GM18517 (cell line): ENCODE data around the gene XXYLT1.
"Not testable (repeated sequence)": the region's sequence is repeated elsewhere in the genome, so short reads cannot be mapped to it uniquely, and the experiment has no call there.

Experiments
- ATAC-seq: cut with Tn5 transposase; IDR thresholded peaks from one replicate; pipeline ENCODE4 v1.9.1; 2021; ENCODE audit warnings: mild to moderate bottlenecking, moderate library complexity; ENCODE audit not compliant: unreplicated experiment

The XXYLT1 gene

DNA sequence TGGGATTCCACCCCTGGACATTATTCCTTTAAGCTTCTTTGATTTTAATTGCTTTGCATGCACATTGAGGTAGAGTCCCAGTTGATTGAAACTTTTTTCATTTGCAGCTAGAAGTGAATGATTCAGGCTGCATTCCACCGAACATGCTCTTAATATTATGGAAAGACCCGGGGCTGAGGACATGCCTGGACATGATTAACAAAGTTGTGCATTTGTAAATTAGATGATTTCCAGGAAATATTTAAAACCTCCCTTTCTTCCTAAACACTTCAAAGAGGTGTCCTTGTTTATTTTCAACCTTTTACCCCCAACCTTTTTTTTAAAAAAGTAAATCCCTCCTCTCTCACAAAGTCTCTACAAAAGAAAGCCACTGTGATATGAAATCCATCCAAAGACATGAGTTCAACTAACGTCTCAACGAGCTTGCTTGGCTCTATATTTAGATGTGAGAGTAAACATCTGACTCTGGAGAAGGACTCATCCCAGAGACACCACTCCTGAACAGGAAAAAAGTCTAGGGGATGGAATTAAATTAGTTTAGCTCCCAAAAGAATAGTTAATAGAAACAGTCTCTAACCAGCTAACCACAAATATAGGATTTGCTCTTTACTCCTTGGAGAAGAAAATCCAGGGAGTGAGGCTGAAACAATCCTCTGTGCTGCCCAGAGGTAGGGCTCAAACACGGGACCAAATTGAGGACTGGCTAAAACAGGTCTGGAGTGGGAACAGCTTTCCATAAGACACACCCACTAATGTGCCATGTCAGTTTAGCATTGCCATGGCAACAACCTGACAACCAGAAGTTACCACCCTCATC lies 83.1 kb downstream of the XXYLT1 start:
- no peak for ATAC-seq

DNA sequence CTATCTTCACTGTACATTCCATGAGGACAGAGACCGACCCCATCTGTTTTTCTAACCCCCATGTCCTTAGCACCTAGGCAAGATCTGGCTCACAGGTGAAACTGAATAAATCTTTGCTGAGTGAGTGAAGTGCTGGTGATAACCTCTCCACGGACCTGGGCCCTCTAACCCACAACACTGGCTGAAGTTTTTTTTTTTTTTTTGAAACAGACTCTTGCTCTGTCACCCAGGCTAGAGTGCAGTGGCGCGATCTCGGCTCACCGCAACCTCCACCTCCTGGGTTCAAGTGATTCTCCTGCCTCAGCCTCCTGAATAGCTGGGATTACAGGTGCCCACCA lies 84.3 kb downstream of the XXYLT1 start:
- ATAC-seq = not testable (repeated sequence)

DNA sequence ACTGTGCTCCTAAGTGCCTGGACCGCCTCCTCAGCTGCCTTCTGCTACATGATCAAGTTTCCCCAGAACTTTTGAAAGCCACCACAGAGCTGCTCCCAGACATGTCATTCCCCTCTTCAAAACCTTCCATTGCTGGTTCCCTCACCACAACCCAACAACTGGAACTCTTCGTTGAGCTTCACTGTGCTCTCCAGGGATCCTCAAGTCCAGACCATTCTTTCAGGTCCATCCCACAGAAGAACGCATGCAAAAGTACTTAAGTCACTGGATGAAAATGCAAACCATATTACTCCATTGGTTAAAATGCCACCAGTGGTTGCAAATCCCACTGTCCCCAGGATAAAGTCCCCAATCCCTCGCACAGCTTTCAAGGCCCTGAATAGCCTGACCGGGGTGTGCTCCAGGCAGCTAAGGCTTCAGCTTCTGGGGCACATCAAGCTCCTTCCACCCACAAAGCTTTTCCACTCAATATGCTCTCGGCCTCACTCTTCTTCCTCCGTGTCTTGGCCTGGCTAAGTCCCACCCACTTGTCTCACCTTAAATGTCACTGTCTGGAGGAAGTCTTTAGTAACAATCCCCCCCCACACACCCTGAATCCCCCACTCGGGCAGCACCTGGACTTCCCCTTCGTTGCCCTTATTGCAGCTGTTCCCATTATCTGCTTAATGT lies 84.8 kb downstream of the XXYLT1 start:
- no peak for ATAC-seq

DNA sequence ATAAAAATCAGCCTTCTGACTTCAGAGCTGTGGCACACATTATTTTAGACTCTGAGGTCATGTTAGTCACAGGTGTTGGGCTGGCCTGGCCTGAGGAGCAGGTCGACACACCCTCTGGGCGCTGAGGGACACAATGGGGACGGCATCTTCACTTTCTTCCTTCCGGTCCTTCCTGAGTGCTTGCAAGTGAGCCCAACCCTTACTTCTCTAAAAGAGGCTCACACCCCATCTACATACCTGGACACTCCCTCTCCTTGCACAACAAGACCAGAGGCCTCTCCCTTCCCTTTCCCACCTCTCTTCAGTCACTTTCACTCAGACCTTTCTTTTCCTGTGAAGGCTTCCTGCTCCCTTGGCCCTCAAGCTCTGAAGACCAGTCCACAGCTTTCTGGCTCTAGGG lies 85.4 kb downstream of the XXYLT1 start:
- ATAC-seq = no peak

DNA sequence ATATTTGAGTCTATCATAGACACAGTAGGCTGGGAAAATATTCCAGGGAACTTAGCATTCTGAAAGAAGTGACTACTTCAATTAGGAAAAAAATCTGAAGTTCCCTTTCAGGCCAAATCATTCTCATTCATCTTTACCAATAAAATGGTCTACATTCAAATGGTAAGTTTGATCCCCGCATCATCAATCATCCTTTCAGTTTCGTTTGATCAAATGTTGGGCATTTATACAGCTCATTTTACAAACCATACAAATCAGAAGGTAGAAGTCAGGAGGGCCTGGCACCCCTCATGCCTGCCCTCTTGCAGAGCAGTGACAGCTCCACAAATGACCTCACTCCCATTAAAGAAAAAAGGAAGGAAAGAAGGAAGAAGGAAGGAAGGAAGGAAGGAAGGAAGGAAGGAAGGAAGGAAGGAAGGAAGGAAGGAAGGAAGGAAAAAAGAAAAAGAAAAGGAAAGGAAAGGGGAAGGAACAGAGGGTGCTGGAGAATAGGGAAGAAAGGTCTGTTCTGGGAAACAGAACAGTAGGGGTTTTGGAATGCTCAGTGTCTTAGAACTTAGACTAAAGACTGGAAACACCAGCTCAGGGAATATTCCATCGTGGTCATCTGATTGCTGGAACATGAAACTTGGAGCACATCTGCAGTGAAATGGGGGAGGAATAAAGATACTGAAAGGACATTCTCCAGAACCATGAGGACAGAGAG lies 86.1 kb downstream of the XXYLT1 start:
- no peak for ATAC-seq

DNA sequence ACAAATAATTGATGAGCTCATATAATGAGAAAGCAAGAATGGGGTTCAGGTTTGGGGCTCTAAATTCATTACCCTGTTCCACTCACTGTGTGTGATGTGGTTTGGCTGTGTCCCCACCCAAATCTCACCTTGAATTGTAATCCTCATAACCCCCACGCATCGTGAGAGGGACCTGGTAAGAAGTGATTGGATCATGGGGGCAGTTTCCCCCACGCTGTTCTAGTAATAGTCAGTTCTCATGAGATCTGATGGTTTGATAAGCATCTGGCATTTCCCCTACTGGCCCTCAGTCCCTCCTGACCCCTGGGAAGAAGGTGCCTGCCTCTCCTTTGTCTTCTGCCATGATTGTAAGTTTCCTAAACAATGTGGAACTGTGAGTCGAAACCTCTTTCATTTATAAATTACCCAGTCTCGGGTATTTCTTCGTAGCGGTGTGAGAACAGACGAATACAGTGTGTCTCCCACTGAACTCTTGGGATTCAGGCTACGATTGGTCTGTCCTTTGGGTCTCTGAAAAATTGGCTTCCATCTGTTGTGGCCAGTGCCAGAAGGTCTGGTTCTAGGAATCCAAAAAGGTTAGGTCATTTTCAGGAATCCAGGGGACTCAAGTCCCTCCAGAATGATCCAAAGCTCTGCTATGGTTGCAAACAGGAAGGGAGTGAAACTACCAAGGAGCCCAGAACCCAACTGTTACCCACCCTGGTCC lies 87.7 kb downstream of the XXYLT1 start:
- ATAC-seq = no peak

DNA sequence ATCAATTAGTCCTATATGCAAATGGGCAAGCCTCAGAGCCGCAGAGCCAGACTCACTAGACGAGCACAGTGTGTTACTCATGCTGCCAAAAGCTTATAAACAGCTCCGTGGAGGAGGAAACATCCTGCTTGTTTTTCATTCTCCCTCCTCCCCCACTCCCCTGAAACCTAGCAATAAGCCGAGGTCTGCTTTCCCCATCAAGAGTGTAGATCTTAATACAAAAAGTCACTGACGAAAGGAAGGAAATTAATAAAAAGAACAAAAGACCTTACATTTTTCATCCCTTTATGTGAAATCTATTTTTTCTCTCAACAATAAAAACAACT lies 88.5 kb downstream of the XXYLT1 start:
- no peak for ATAC-seq

DNA sequence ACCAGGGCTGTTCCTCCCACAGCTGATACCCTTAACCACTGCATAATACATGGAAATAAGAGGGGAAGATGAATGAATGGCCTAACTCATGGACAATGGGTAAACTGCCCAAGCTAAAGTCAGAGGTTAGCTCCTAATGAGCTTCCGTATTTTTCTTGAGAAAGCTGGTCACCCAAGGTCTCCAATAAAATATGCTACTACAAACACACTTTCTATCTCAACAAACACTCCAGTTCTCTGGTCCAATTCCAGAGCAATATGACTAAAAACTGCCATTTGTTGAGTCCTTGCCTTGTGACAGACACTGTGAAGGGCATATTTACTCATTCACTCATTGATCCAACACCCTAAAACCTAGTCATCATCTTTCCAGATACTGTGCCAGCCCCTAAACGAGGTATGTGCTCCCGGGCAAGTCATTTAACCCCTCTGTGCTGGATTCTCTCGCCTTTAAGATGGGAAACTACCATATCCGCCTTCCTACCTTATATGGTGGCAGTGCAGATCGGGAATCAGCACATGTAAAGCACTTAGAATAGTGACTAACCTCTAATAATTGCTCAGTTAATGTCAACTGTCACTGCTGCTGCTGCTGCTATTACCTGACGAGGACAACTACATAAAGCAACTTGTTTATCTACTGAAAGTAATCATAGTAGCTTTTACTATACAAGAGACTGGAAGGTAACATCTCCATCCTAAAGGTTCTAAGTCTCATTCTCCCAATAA lies 89.1 kb downstream of the XXYLT1 start:
- no peak for ATAC-seq

DNA sequence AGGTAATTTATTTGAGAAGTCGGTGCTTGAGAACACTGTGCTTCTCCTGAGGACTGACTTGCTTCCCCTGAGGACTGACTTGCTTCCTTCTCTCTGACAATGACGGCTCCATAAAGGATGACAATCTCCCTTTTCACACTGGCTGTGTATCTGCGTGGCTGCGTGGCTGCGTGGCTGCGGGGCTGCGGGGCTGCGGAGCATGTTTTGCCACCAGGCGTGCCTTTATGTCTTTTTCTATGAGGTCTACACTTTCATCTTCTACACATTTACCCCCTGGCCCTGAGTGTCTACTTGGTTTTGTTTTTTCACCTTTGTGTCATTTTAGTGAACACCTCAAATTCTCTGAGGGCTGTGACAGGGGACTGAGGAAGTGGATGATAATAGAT lies 89.9 kb downstream of the XXYLT1 start:
- no peak for ATAC-seq

DNA sequence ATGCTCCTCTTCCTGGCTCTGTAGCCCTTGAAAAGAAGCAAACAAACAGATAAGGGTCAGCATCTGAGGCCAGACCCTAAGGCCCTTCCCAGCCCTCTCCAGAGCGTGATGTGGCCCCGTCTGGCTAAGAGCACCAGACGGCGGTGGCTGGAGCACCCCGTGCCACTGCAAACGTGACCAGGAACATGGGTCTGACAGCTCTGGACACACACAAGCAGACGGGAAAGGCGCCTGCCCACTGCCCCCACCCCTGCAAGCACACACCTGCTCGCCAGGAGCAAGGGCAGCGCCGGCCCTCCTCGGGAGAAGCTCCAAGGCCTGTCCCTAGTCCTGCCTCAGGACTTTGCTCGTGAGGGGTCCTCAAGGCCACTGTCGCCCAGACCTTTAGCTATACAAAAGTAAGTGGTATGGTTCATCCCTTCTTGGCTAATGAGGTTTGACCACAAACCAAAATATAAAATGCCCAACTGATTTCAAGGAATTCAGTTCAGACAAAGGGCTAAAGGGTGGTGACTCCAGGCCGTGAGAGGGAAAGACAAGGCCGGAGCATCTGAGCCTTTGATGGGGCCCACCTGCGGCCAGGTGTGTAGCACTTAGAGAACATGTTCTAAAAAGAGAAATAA lies 90.4 kb downstream of the XXYLT1 start:
- no peak for ATAC-seq

DNA sequence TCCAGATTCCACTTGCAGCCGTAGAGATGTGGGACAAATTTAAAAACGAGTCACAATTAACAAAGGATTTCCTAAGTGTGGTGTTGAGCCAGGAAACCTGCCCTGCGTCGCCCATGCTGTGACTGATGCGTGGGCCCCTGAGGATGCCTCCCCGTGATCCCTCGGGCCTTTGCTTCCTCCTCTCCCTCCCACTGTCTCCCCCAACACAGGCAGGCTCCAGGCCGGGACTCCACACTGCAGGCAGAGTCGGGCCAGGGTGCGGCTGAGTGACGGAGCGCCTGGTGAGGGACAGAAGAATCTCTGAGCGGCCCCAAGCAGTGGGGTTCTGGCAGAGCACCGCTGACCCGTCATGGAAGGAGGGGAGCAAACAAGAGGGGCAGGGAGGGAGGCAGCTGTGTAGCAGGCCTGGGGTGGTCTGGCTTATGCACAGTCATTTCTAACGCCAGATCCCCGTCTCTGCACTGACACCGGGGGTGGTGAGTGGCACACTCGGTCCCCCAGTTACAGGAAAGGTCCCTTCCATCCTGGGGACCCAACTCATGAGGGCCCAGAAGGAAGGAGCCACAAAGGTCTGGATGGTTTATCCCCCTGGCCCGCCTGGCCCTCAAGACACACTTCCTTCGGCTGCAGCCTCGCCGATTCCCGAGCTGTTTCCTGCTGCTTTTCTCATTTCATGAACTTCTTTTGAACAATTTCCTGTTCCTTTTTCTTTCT lies 91.0 kb downstream of the XXYLT1 start:
- no peak for ATAC-seq

DNA sequence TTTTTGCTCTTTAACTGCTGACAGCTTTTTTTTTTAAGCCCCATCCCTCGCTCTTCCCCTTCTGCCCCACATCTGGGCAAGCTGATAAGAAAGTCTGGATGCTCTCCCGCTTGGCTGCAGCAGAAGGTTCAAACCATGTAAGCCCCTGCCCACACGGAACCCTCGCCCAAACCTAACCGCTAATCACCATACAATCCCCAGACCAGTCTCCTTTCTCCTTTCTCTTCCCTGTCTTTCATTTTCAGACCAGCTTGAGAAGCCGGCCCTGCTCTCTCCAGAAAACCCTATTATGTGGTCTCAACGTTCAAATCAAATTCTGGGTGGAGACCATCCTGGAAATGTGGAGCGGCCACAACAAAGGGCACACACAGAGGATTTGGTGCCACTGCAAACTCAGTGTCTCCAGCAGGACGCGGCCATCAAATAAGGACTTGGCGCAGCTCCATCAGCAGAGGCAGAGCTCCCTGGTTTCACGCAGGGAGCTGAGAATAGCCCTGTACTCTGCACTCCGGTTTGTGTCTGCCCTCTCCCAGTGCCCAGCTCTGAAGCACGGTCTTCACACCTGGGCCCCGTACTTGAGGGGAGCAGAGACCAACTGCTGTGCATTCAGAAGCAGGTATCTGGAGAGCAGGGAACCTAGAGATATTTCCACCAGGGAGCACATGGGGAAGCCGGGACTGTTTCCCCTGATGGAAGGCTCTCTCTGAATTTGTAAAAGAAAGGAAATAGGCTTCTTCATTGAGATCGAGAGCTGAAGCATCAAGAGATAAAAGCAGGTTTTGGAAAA lies 92.6 kb downstream of the XXYLT1 start:
- no peak for ATAC-seq

DNA sequence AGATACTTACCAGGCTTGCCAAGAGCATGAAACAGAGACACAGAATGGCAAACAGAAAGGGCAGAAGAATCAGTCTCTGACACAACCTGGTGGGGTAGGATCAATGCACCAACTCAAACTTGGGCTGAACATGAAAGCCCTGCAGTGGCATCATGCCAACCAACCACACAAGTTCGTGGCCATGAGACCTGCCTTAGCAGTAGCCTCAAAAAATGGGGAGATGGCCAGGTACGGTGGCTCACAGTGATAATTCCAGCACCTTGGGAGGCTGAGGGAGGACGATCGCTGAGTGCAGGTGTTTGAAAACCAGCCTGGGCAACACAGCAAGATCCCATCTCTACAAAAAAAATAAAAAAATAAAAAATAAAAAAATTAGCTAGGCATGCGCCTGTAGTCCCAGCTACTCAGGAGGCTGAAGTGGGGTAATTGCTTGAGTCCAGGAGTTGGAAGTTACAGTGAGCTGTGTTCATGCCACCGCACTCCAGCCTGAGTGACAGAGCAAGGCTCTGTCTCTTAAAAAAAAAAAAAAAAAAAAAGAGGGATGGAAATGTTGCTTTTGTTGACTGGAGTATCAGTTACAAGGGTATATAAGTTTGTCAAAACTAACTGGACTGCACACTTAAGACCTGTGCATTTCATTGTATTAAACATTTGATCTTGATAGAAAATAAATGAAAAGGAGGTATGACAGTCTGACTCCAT lies 93.4 kb downstream of the XXYLT1 start:
- ATAC-seq = no peak

DNA sequence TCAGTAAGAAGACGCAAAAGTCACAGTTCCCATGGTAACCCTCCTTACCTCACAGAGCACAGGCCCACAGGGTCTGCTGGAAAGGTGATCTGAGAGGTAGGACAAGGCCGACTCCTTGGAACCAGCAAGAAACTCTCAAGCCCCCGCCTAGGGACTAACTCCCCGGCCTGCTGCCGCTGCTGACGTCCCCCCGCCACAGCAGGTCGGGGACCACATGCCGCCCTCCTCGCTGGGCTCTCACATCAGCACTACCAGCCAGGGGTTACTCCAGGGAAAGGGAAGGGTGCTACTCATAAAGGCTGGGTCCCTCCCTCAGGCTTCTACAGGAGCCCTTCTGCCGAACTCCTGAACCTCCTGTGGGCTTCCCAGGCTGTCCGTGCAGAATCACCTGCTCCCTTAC lies 94.2 kb downstream of the XXYLT1 start:
- ATAC-seq = no peak

DNA sequence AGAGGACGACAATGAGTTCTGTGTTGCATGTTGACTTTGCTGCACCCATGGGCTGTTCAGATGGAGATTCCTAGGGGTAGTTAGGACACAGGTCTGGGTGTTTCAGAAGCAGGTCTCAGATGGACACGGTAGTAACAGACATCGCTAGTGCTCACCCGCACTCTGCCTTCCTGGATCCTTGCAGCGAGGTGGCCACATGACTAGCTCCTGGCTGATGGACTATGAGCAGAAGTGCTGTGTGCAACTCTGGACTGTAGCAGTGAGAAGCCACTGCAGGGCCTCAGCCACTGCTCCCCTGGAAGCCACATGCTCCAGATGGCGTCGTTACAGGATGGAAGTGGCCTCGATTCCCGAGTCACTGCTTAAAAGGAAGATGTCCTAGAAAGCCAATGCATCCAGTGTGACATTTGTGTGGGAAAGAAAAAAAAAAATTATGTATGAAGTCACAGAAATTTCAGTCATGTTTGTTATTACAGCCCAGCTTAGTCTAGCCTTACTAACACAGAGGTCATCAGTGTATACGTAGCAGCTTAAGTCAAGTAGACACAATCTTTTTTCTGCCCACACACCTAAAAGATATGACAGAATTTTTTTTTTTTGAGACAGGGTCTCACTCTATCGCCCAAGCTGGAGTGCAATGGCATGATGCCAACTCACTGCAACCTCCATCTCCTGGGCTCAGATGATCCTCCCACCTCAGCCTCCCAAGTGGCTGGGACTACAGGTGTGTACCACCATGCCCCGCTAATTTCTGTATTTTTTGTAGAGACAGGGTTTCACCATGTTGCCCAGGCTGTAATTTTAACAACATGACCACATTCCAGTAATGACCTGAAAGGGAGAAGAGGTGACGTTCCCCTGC lies 95.3 kb downstream of the XXYLT1 start:
- no peak for ATAC-seq

DNA sequence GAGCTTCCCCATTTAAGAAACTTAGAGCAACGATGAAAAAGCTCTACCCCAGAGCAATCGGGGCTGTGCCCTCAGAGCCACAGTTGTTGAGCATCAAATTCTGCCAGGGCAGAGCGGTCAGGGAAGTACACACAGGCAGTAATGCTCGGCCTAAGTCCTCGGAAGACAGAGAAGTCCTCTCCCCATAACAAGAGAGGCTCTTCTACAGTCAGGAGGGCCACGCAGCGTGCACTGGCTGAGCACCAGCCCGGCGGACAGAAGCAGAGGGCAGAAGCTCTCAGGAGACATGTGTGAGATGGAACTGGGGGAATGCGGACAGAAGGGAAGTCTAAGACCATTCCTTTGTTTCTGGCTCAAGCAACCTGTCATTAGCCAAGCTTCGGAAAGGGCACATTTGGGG lies 95.9 kb downstream of the XXYLT1 start:
- no peak for ATAC-seq

DNA sequence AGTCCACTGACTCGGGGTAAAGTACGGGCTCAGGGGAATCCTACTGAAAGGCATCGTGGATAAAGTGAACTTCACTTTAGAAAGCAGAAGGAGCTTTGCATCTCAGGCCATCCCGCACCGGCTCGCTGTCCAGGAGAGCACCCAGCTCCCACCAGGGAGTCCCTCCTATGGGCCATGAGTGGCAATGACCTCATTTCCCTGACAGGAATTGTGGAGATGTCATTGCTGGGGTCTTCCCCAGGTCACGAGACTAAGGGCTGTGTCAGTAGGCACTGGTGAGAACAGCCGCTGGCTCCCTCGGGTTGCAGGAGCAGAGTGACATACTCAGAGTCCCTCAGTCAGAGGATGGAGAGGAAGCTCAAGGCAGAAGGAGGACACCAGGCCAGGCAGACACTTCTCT lies 97.3 kb downstream of the XXYLT1 start:
- no peak for ATAC-seq

DNA sequence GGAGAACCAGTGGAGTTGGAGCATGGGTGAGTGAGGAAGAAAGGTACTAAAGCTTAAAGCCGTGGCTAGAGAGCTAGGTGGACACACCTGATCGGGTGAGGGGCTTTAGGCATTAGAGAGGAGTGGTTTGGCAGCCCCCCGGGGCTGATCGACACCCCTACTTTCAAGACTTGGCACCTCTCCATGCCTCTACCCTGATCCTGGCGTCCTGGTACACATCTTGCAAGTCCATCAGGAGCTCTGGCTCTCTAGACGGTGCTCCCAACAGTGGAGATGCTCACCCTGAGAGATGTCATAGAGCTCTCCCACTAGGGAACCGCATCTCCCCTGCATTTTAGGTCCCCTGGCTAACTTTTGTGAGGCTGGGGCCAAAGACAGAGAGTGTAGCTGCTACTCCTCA lies 98.1 kb downstream of the XXYLT1 start:
- ATAC-seq = no peak
